GM18909 (cell line): ENCODE data around the gene BUD23.
"Not testable (repeated sequence)": the region's sequence is repeated elsewhere in the genome, so short reads cannot be mapped to it uniquely, and the experiment has no call there.

ENCODE experiments used
- ATAC-seq: cut with Tn5 transposase; IDR thresholded peaks from one replicate; pipeline ENCODE4 v1.9.1; 2021; ENCODE audit warnings: mild to moderate bottlenecking; ENCODE audit not compliant: unreplicated experiment, poor library complexity

The BUD23 gene

GRCh38 chr7:73717025-73717807 is 33.8 kb downstream of the BUD23 start:
- ATAC-seq: no peak

DNA sequence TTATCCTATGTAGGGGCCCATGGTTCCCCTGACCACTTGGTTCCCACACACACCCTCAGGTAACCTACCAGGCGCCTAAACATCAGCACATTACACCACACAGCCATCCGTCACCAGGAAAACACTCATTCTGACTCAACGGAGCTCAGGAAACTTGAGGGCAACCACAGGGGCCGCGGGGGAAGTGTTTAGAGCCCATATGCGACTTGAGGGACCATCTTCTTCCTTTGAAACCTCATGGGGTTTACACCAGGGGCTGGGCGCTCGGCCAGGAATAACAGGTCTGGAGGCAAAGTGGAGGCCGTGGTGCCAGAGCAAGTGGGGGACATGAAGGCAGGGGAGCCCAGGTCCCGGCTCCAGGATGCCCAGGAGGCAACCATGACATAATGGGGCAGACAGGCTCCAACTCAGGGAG is 34.6 kb downstream of the BUD23 start:
- ATAC-seq: no peak

- ATAC-seq: no peak
These were observed 35.1 kb downstream of the BUD23 start for GRCh38 chr7:73718438-73718881.

- ATAC-seq: peak; percentile 69
These were observed 35.8 kb downstream of the BUD23 start, which contains the start of gene STX1A for GRCh38 chr7:73718905-73719805. TSS of gene STX1A (minus strand) at chr7:73719669. CDS start at chr7:73719631, 38 bp downstream.

DNA sequence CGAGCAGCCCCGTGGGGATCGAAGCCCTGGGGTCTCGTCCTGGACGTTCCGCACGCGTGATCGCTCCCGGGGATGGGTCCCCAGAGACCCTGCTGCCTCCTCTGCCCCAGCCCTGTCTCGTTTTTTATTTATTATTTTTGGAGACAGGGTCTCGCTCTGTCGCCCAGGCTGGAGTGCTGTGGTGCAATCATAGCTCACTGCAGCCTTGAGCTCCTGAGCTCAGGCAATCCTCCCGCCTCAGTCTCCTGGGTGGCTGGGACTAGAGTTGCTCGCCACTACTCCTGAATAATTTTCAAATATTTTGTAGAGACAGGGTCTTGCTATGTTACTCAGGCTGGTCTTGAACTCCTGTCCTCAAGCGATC is 36.4 kb downstream of the BUD23 start:
- ATAC-seq: peak; percentile 6

DNA sequence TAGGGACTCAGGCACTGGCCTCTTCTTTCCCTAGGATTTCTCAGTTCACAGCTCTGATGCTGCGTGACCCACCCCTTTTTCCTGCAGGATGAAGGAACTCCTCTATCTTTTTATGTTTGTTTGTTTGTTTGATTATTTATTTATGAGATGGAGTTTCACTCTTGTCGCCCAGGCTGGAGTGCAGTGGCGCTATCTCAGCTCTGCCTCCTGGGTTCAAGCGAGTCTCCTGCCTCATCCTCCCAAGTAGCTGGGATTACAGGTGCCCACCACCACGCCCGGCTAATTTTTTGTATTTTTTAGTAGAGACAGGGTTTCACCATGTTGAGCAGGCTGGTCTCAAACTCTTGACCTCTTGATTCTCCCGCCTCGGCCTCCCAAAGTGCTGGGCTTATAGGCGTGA is 37.0 kb downstream of the BUD23 start:
- ATAC-seq: not testable (repeated sequence)

GRCh38 chr7:73721377-73721817 is 38.0 kb downstream of the BUD23 start:
- no peak for ATAC-seq

GRCh38 chr7:73722182-73722581 is 38.8 kb downstream of the BUD23 start:
- ATAC-seq: not testable (repeated sequence)

DNA sequence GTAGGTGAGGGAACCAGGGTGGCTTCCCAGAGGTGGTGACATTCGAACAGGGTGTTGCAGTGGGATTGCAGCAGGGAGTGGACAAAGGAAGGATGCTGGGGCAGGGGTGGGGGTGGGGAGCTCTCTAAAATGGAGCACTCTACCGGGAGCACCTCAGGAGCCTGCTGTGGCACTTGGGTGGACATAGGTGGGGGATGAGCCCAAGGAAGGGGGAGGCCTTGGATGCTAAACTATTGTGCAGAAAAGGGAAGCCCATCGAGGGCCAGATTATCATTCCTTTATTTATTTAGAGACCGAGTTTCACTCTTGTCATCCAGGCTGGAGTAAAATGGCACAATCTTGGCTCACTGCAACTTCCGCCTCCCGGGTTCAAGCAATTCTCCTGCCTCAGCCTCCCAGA is 39.4 kb downstream of the BUD23 start:
- ATAC-seq: no peak

DNA sequence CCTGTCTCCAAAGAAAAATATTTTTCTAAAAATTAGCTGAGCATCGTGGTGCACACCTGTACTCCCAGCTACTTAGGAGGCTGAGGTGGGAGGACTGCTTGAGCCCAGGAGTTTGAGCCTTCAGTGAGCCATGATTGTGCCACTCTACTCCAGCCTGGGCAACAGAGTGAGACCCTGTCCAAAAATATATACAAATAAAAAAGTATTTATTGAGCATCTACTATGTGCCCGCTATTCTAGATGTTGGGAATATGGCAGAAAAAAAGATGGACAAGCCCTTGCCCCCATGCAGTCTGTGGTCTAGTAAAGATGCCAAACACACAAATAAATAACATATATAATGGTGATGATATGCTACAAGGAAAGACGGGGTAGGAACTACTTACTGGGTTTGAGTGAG is 40.4 kb downstream of the BUD23 start:
- ATAC-seq: no peak

DNA sequence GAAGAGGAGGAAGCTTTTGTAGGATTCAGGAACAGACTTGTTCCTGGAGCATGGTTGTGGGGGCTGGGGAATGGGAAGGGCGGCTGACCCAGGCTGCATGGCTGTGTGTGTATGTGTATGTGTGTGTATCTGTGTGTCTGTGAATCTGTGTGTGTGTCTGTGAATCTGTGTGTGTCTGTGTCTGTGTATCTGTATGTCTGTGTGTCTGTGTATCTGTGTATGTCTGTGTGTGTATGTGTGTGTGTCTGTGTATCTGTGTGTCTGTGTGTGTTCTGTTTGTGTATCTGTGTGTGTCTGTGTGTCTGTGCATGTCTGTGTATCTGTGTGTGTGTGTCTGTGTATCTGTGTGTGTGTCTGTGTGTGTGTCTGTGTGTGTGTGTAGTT is 42.7 kb downstream of the BUD23 start:
- peak; percentile 20 for ATAC-seq

DNA sequence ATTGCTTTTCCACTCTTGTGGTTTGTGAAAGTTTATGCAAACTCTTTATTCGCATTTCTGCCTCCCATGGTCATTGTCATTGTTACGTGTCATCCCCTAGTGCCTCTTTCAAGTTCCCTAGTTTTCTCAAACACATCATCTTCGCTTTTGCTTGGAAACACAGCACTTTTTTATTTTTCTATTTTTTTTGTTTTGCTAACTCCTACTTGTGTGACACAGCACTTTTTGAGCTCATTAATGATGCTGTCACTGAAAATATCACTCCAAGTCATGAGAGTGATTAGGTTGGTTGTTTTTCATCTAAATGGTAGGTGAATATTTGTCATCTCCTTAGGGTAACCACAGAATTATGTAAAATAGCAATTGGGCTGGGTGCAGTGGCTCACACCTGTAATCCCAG is 44.6 kb downstream of the BUD23 start:
- ATAC-seq: no peak

DNA sequence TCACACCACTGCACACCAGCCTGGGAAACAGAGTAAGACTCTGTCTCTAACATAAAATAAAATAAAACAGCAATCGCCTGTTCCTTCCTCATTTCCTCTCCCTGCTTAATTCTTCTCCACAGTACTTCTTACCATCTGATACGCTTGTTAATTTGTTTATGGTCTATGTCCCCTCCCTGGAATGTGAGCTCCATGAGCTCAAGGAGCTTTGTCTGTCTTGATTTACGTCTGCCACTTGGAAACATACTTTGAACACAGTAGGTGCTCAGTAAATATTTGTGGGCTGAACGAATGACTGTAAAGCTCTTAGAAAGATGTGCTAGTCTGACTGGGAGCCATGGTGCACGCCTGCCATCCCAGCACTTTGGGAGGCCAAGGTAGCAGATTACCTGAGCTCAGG is 45.2 kb downstream of the BUD23 start:
- no peak for ATAC-seq

- no peak for ATAC-seq
These were observed 47.1 kb downstream of the BUD23 start for GRCh38 chr7:73730485-73730884.

DNA sequence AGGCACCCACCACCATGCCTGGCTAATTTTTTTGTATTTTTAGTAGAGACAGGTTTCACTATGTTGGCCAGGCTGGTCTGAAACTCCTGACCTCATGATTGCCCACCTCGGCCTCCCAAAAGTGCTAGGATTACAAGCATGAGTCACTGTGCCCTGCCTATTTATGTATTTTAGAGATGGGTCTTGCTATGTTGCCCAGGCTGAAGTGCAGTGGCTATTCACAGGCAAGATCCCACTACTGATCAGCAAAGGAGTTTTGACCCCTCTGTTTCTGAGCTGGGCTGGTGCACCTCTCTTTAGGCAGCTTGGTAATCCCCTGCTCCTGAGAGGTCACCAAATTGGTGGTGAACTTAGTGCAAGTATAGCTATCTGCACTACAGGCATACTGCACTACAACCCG is 49.0 kb downstream of the BUD23 start:
- no peak for ATAC-seq

GRCh38 chr7:73734619-73735527 is 51.5 kb downstream of the BUD23 start:
- peak; percentile 34 for ATAC-seq

GRCh38 chr7:73735528-73735905 is 52.1 kb downstream of the BUD23 start:
- ATAC-seq: no peak

GRCh38 chr7:73736885-73737284 is 53.5 kb downstream of the BUD23 start:
- ATAC-seq: no peak

GRCh38 chr7:73737491-73738219 is 54.3 kb downstream of the BUD23 start:
- no peak for ATAC-seq

DNA sequence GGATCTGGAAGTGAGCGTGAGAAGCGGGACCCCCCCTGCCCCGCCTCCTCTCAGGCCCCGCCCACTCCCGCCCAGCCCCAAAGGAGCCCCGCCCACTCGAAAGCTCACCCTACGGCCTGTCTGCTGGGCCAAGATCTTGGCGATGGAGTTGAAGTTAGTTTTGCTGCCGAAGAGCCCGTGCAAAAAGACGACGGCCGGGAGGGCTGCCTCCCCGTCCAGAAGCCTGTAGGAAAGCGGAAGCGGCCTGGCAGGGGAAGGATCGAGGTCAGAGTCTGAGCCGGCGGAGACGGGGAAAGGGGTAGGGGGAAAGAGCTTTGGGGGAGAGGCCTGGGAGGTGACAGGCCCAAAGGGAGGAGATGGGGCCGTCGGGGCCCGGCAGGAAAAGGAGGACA is 54.8 kb downstream of the BUD23 start:
- ATAC-seq: peak; percentile 14
